HCT116 (cell line): Measurements from ENCODE around the gene TMEM132A. TPM values are rescaled to one million over a fixed set of nuclear protein-coding genes. Genes with fewer than 3 reads are reported as not detected.

Experiments used
- ATAC-seq: fragments of 200-7000 bp; cut with Tn5 transposase; 2 replicates; pipeline ENCODE4 v1.9.1; 2020; ENCODE audit warnings: mild to moderate bottlenecking, moderate library complexity
- BruUV-seq: library from RNA; stranded (reverse); fragments of 400-500 nt; replicated peaks from 2 replicates; lab custom pipeline; 2021; lab: Mats Ljungman, UMichigan
- CTCF ChIA-PET: fragments of 300-600 bp; sonication (Branson Sonifier 250); formaldehyde crosslinking; loops from one replicate; lab custom pipeline; 2021; ENCODE audit warnings: antibody characterized with exemption; lab: Charles Lee
- POLR2A ChIA-PET: fragments of 300-600, 350-600 bp; sonication (Branson Sonifier 250); formaldehyde crosslinking; loops from one replicate; lab custom pipeline; 2021; ENCODE audit warnings: antibody characterized with exemption; lab: Charles Lee
- RAD21 ChIA-PET, 2 experiments: fragments of 300-600 bp; sonication (Branson Sonifier 250); formaldehyde crosslinking; loops; one replicate each; lab custom pipeline; 2023; ENCODE audit warnings: low total read pairs in 2 of 2; ENCODE audit not compliant: uncharacterized antibody in 2 of 2, unreplicated experiment in 2 of 2, low non-redundant PET in 1 of 2; lab: Charles Lee
- DNase-seq: peaks from one replicate; pipeline ENCODE4 v3.0.0-alpha.2; 2010; ENCODE audit warnings: low read depth, low spot score
- H2AFZ ChIP-seq: fragments of 200-600 bp; shearing (Covaris generic), sonication (generic); 2 replicates; pipeline ENCODE4 v1.6.1; 2017; ENCODE audit warnings: low read depth, mixed run types, mixed read lengths, antibody characterized with exemption, low read length; ENCODE audit not compliant: poor library complexity, severe bottlenecking
- H3K27ac ChIP-seq: 2 replicates; pipeline ENCODE4 v1.5.1; 2012; ENCODE audit warnings: low read depth, low read length
- H3K27me3 ChIP-seq: fragments of 200-600 bp; sonication (generic); 2 replicates; pipeline ENCODE4 v1.6.1; 2016; ENCODE audit warnings: mixed run types, low read length, mixed read lengths; ENCODE audit not compliant: insufficient read depth
- H3K36me3 ChIP-seq, 2 experiments: fragments of 200-500 bp in 1 of 2; fragments of 200-600 bp in 1 of 2; sonication (Bioruptor generic) in 1 of 2; sonication (generic) in 1 of 2; 2 replicates each; pipeline versions ENCODE4 v1.5.1 to v1.6.1; 2014 to 2016; ENCODE audit warnings: low read length in 2 of 2, inconsistent platforms in 1 of 2, mixed read lengths in 1 of 2, mixed run types in 1 of 2; ENCODE audit not compliant: insufficient read depth in 2 of 2, control insufficient read depth in 1 of 2
- H3K4me1 ChIP-seq, 2 experiments: fragments of 200-600 bp in 1 of 2; sonication (generic) in 1 of 2; 2 replicates each; pipeline versions ENCODE4 v1.5.1 to v1.6.1; 2012 to 2017; ENCODE audit warnings: low read length in 2 of 2, inconsistent platforms in 1 of 2, mild to moderate bottlenecking in 1 of 2, mixed read lengths in 1 of 2, mixed run types in 1 of 2, moderate library complexity in 1 of 2; ENCODE audit not compliant: insufficient read depth in 2 of 2, control insufficient read depth in 1 of 2
- H3K4me2 ChIP-seq: fragments of 200-600 bp; sonication (generic); 2 replicates; pipeline ENCODE4 v1.6.1; 2017; ENCODE audit warnings: mixed run types, low read length, mixed read lengths
- H3K4me3 ChIP-seq, 2 experiments: fragments of 200-600 bp in 1 of 2; sonication (generic) in 1 of 2; replicated peaks in 1 of 2; 2 replicates each; pipeline ENCODE4 v1.5.1; 2011 to 2016; ENCODE audit warnings: low read length in 2 of 2, control low read depth in 1 of 2, low read depth in 1 of 2, mild to moderate bottlenecking in 1 of 2, mixed read lengths in 1 of 2, mixed run types in 1 of 2
- H3K79me2 ChIP-seq: fragments of 200-600 bp; sonication (generic); 2 replicates; pipeline ENCODE4 v1.6.1; 2017; ENCODE audit warnings: mild to moderate bottlenecking, mixed run types, low read length, moderate library complexity, mixed read lengths; ENCODE audit not compliant: insufficient read depth
- H3K9ac ChIP-seq: fragments of 200-600 bp; sonication (generic); 2 replicates; pipeline ENCODE4 v1.6.1; 2016; ENCODE audit warnings: low read length, mixed read lengths
- H3K9me2 ChIP-seq: fragments of 200-600 bp; sonication (generic), shearing (Covaris generic); 2 replicates; pipeline ENCODE4 v1.6.1; 2017; ENCODE audit warnings: mixed run types, mild to moderate bottlenecking, moderate library complexity; ENCODE audit not compliant: insufficient read depth
- H3K9me3 ChIP-seq, 2 experiments: fragments of 200-500 bp in 1 of 2; fragments of 200-600 bp in 1 of 2; sonication (Bioruptor generic) in 1 of 2; sonication (generic) in 1 of 2; 2 replicates each; pipeline ENCODE4 v1.6.1; 2014 to 2017; ENCODE audit warnings: low read length in 2 of 2, mixed read lengths in 2 of 2, inconsistent platforms in 1 of 2, low read depth in 1 of 2, mild to moderate bottlenecking in 1 of 2, mixed run types in 1 of 2, moderate library complexity in 1 of 2; ENCODE audit not compliant: control insufficient read depth in 1 of 2, insufficient read depth in 1 of 2
- H4K20me1 ChIP-seq: fragments of 200-600 bp; sonication (generic), shearing (Covaris generic); 2 replicates; pipeline ENCODE4 v1.6.1; 2017; ENCODE audit warnings: mixed run types, mild to moderate bottlenecking, moderate library complexity; ENCODE audit not compliant: insufficient read depth
- CBX3 ChIP-seq: IDR thresholded peaks from 2 replicates; pipeline ENCODE4 v1.6.1; 2012; ENCODE audit warnings: low read depth
- EGR1 ChIP-seq: IDR thresholded peaks from 2 replicates; pipeline ENCODE4 v1.6.1; 2012; ENCODE audit warnings: low read depth
- ELF1 ChIP-seq: IDR thresholded peaks from 2 replicates; pipeline ENCODE4 v1.6.1; 2012; ENCODE audit warnings: low read depth, borderline replicate concordance
- EZH2 ChIP-seq: fragments of 200-600 bp; sonication (generic); IDR thresholded peaks from 2 replicates; pipeline ENCODE4 v1.6.1; 2017; ENCODE audit warnings: antibody characterized with exemption, mixed run types
- FOSL1 ChIP-seq: IDR thresholded peaks from 2 replicates; pipeline ENCODE4 v1.6.1; 2012; ENCODE audit warnings: low read depth
- POLR2AphosphoS5 ChIP-seq: IDR thresholded peaks from 2 replicates; pipeline ENCODE4 v1.6.1; 2011; ENCODE audit warnings: mild to moderate bottlenecking, low read depth, low read length, moderate library complexity
- RAD21 ChIP-seq: IDR thresholded peaks from 2 replicates; pipeline ENCODE4 v1.6.1; 2012; ENCODE audit warnings: low read depth, mild to moderate bottlenecking
- SIN3A ChIP-seq: IDR thresholded peaks from 2 replicates; pipeline ENCODE4 v1.6.1; 2012; ENCODE audit warnings: low read depth
- SP1 ChIP-seq: IDR thresholded peaks from 2 replicates; pipeline ENCODE4 v1.6.1; 2012; ENCODE audit warnings: low read depth
- SRF ChIP-seq: IDR thresholded peaks from 2 replicates; pipeline ENCODE4 v1.6.1; 2012; ENCODE audit warnings: low read depth
- TCF7L2 ChIP-seq: IDR thresholded peaks from 2 replicates; pipeline ENCODE4 v1.7.0; 2011; ENCODE audit warnings: borderline replicate concordance, inconsistent platforms; ENCODE audit not compliant: insufficient read depth, insufficient read length; ENCODE audit errors: extremely low read depth
- YY1 ChIP-seq: IDR thresholded peaks from 2 replicates; pipeline ENCODE4 v1.6.1; 2011; ENCODE audit warnings: low read length, low read depth, moderate library complexity, mild to moderate bottlenecking; ENCODE audit not compliant: insufficient replicate concordance; ENCODE audit errors: extremely low read depth
- ZFX ChIP-seq: fragments of 450-650 bp; IDR thresholded peaks from 2 replicates; pipeline ENCODE4 v1.6.1; 2017
- ZNF274 ChIP-seq: fragments of 200-500 bp; sonication (Bioruptor generic); IDR thresholded peaks from 2 replicates; pipeline ENCODE4 v1.6.1; 2014; ENCODE audit warnings: mild to moderate bottlenecking, low read depth, low read length, inconsistent platforms
- intact Hi-C: fragments of 100-400 bp; cut with micrococcal nuclease; formaldehyde crosslinking; loops from 2 replicates; pipeline ENCODE4 v1.10.0; 2022
- total RNA-seq: library from RNA; stranded (reverse); gene quantifications from one replicate; pipeline ENCODE4 v1.2.1, GENCODE V29; 2021; ENCODE audit not compliant: unreplicated experiment
- TF ChIP-seq, protein P1 (sequence below): IDR thresholded peaks from 2 replicates; pipeline ENCODE4 v1.6.1; 2012; ENCODE audit warnings: low read depth
- TF ChIP-seq, protein P2 (sequence below): IDR thresholded peaks from 2 replicates; pipeline ENCODE4 v1.6.1; 2011; ENCODE audit warnings: mild to moderate bottlenecking, low read length, moderate library complexity; ENCODE audit not compliant: insufficient replicate concordance; ENCODE audit errors: extremely low read depth
- TF ChIP-seq, protein P3 (sequence below): IDR thresholded peaks from 2 replicates; pipeline ENCODE4 v1.6.1; 2012
- TF ChIP-seq, protein P4 (sequence below), 3 experiments: fragments of 200-600 bp in 1 of 3; sonication (generic) in 1 of 3; IDR thresholded peaks in 2 of 3; conservative IDR thresholded peaks in 1 of 3; 2 replicates each; pipeline ENCODE4 v1.5.1; 2012 to 2017; ENCODE audit warnings: low read depth in 2 of 3, low read length in 2 of 3, antibody characterized with exemption in 1 of 3, borderline replicate concordance in 1 of 3, control low read depth in 1 of 3, mild to moderate bottlenecking in 1 of 3, mixed read lengths in 1 of 3, mixed run types in 1 of 3, moderate library complexity in 1 of 3; ENCODE audit not compliant: insufficient read depth in 1 of 3

TMEM132A gene
- total RNA-seq, 1 experiment from 2014 or later: 120 TPM

DNA sequence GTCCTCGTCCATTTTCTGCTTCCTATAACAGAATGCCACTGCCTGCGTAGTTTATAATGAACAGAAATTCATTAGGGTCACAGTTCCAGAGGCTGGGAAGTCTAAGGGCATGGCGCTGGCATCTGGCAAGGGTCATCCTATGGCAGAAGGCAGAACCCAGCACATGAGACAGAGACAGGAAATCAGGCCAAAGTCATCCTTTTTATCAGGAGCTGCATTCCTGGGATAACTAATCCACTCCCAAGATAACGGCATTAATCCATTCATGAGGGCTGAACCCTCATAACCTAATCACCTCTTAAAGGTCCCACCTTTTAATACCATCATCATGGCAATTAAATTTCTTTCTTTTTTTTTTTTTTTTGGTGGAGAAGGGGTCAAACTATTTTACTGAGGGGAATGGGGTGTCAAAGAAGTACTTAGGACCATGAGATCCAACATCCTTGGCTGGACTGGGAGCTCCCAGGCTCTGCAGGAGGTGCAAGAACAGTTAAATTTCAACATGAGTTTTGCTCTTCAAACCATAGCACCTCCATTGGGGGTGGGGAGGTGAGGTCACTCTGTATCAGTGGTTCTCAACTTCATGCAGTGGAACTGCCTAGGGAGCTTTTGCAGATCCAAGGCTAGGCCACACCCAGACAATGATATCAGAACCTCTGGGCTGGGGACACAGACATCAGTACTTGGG, 5.9 kb upstream of the TMEM132A start:
- Histone ChIP-seq H4K20me1 (no peaks in the 10 kb centered on the region; the same call in 1 of the 2 replicates), H3K4me1 (peaks cover 25 to 65% of the 10 kb centered on the region in 2 experiments), H3K36me3 (peaks cover 9 to 23% of the 10 kb centered on the region in 2 experiments; a peak in 2 of 4 replicates), H3K9me3 (no peaks in the 10 kb centered on the region), H3K4me3 (no peak overlapping the region), H3K27me3 (no peaks in the 10 kb centered on the region), H3K27ac (no peak overlapping the region), H3K79me2 (peaks cover 57% of the 10 kb centered on the region), H3K9me2 (no peaks in the 10 kb centered on the region), H3K4me2 (peak overlapping the region; percentile 61), H2AFZ (no peak overlapping the region), H3K9ac (peak overlapping the region; percentile 9; the same call in 1 of the 2 replicates)
- BruUV-seq: no TSS peak
- intact Hi-C loops: loop anchor here (10.0 kb wide), 1 partner anchor 266 kb away; no protein-coding TSS in a partner anchor
- DNase-seq (no peak), ATAC-seq (no peak)
- RAD21 ChIA-PET: no interaction called here
- TF ChIP-seq FOSL1 (no peak), SIN3A (no peak), ZFX (no peak), SRF (no peak), YY1 (no peak), SP1 (no peak), EZH2 (no peak), TCF7L2 (no peak), EGR1 (no peak), RAD21 (no peak), ZNF274 (no peak), CBX3 (no peak), POLR2AphosphoS5 (no peak), ELF1 (no peak)
- TF ChIP-seq, protein P1, sequence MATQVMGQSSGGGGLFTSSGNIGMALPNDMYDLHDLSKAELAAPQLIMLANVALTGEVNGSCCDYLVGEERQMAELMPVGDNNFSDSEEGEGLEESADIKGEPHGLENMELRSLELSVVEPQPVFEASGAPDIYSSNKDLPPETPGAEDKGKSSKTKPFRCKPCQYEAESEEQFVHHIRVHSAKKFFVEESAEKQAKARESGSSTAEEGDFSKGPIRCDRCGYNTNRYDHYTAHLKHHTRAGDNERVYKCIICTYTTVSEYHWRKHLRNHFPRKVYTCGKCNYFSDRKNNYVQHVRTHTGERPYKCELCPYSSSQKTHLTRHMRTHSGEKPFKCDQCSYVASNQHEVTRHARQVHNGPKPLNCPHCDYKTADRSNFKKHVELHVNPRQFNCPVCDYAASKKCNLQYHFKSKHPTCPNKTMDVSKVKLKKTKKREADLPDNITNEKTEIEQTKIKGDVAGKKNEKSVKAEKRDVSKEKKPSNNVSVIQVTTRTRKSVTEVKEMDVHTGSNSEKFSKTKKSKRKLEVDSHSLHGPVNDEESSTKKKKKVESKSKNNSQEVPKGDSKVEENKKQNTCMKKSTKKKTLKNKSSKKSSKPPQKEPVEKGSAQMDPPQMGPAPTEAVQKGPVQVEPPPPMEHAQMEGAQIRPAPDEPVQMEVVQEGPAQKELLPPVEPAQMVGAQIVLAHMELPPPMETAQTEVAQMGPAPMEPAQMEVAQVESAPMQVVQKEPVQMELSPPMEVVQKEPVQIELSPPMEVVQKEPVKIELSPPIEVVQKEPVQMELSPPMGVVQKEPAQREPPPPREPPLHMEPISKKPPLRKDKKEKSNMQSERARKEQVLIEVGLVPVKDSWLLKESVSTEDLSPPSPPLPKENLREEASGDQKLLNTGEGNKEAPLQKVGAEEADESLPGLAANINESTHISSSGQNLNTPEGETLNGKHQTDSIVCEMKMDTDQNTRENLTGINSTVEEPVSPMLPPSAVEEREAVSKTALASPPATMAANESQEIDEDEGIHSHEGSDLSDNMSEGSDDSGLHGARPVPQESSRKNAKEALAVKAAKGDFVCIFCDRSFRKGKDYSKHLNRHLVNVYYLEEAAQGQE: no peak
- TF ChIP-seq, protein P2, sequence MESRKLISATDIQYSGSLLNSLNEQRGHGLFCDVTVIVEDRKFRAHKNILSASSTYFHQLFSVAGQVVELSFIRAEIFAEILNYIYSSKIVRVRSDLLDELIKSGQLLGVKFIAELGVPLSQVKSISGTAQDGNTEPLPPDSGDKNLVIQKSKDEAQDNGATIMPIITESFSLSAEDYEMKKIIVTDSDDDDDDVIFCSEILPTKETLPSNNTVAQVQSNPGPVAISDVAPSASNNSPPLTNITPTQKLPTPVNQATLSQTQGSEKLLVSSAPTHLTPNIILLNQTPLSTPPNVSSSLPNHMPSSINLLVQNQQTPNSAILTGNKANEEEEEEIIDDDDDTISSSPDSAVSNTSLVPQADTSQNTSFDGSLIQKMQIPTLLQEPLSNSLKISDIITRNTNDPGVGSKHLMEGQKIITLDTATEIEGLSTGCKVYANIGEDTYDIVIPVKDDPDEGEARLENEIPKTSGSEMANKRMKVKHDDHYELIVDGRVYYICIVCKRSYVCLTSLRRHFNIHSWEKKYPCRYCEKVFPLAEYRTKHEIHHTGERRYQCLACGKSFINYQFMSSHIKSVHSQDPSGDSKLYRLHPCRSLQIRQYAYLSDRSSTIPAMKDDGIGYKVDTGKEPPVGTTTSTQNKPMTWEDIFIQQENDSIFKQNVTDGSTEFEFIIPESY: no peak
- TF ChIP-seq, protein P3, sequence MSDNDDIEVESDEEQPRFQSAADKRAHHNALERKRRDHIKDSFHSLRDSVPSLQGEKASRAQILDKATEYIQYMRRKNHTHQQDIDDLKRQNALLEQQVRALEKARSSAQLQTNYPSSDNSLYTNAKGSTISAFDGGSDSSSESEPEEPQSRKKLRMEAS: no peak
- TF ChIP-seq, protein P4, sequence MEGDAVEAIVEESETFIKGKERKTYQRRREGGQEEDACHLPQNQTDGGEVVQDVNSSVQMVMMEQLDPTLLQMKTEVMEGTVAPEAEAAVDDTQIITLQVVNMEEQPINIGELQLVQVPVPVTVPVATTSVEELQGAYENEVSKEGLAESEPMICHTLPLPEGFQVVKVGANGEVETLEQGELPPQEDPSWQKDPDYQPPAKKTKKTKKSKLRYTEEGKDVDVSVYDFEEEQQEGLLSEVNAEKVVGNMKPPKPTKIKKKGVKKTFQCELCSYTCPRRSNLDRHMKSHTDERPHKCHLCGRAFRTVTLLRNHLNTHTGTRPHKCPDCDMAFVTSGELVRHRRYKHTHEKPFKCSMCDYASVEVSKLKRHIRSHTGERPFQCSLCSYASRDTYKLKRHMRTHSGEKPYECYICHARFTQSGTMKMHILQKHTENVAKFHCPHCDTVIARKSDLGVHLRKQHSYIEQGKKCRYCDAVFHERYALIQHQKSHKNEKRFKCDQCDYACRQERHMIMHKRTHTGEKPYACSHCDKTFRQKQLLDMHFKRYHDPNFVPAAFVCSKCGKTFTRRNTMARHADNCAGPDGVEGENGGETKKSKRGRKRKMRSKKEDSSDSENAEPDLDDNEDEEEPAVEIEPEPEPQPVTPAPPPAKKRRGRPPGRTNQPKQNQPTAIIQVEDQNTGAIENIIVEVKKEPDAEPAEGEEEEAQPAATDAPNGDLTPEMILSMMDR (IDR thresholded peaks at IDR 0.05 in 2 of 3, conservative IDR thresholded peaks at IDR 0.05 in 1 of 3; ENCODE audit: borderline replicate concordance in 1 of 3, insufficient read depth in 1 of 3, low read depth in 2 of 3, low read length in 2 of 3): no peak
- CTCF ChIA-PET: interaction anchor here (1.4 kb wide), 1 partner anchor 19 kb away, joined by 6 read pairs; no protein-coding TSS in a partner anchor
- POLR2A ChIA-PET: no interaction called here
